Forelimb muscle (tissue), 1 donor: ENCODE data around the gene GPR17. TPM values are rescaled to one million over a fixed set of nuclear protein-coding genes. Genes with fewer than 3 reads are reported as not detected.

Source experiments
- DNase-seq: peaks from one replicate; pipeline ENCODE4 v3.0.0-alpha.2; 2013; ENCODE audit warnings: low read depth
- polyA plus RNA-seq: library from polyadenylated mRNA; unstranded; fragments of 120-200 nt; gene quantifications from one replicate; pipeline ENCODE4 v1.2.1, GENCODE V29; 2013; ENCODE audit not compliant: insufficient read length

Gene GPR17, protein sequence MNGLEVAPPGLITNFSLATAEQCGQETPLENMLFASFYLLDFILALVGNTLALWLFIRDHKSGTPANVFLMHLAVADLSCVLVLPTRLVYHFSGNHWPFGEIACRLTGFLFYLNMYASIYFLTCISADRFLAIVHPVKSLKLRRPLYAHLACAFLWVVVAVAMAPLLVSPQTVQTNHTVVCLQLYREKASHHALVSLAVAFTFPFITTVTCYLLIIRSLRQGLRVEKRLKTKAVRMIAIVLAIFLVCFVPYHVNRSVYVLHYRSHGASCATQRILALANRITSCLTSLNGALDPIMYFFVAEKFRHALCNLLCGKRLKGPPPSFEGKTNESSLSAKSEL
- 2.4 TPM for polyA plus RNA-seq

DNA sequence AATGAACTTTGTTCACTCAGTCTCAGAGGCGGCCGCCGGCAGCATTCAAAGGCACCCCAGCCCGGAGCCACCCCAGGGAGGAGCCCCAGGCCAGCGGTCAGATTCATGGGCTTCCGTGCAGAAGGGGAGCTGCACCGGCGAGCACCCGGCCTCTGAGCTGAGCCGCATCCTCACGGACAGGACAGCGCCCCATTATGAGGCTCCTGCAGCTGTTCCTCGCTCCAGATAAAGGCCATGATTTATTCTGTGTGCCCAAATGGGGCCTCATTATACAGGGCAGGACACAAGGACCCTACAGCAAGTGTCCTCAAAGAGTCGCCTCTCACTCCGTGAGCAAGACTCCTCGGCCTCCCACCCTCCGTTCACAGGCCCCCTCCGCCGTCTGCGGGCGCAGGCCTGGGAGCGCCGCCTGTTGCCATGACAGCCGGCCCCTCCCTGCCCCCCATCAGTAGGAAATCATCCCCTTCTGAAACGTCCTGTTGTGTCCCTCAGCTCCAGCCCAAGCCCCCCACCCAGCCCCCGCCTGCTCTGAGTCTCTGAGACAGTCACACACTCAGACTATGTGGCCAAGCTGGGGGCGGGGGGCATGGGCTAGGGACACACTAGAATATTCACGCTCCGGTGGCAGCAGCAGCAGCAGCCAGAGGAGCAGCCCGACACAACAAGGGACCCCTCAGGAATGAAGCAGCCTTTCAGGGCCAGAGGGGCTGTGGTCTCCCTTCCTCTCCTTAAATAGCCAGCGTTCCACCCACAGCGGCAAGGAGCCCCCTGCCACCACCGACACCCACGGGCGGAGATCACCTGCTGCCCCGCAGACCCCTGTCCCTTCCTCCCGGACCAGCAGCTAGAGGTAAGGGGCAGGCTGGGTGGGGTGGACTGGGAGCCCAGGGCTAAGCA is at the start of gene GPR17:
GPR17 (plus strand) TSS at position 759 of the 897 bp plus-strand sequence. CDS start 4,583 bp downstream, outside the sequence.
- DNase-seq = no peak

DNA sequence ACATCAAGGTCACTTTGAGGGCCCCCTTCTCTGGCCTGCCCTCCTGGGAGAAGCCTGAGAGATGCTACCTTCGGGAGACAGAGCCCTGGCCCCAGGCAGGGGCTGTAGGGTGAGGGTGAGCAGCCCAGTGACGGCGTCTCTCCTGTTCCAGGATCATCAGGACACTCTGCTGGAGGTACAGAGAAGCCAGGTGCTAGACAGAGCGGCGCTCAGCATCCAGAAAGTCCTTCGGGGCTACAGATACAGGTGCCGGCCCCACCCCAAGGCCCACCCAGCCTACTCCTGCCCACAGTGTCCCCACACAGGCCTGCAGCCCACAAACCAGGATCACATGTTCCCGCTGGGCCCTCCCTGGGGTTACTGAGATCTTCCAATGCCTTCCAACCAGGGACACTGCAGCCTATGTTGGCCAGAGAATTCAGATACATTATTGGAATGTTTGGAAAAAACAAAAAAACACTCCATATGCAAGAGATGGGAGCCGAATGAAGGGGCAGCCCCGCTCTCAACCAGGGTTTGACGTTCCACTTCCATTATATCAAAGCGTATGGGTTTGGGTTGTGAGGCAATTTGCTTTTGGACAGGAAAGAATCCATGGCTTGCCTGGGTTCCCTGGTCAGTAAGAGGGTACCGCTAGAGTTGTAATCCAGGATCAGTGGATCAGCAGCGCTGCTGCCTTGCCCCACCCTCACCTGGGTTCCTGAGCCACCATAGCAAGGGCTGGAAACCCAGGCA is 49.5 kb upstream of the GPR17 start:
- no peak for DNase-seq

DNA sequence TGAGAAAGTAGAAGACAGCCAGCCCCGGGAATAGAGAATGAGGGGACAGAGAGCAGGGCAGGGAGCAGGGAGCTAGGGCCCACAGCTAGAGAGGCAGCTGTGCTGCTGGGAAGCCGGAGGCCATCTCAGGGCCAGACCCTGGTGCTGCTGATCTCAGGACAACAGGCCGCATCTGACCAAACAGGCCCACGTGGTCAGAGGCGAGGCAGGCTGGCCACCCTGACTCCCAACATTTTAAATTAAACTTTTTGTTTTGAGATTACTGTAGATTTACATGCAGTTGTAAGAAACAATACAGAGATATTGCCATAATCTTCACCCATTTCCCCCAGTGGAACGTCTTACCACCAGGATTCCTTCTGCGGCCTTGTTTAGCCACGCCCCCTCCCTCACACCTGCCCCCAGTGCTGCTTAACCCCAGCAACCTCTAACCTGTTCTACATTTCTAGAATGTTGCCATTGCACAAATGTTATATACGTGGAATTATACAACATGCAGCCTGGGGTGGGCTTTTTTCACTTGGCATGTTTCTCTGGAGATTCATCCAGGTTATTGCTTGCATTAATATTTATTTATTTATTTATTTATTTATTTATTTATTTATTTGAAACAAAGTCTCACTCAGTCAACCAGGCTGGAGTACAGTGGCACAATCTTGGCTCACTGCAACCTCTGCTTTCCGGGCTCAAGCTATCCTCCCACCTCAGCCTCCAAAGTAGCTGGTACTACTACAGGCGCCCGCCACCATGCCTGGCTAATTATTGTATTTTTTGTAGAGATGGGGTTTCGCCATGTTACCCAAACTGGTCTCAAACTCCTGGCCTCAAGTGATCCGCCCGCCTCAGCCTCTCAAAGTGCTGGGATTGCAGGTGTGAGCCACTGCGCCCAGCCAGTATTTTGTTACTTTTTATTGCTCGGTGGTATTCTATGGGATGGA is 48.6 kb upstream of the GPR17 start:
- no peak for DNase-seq

DNA sequence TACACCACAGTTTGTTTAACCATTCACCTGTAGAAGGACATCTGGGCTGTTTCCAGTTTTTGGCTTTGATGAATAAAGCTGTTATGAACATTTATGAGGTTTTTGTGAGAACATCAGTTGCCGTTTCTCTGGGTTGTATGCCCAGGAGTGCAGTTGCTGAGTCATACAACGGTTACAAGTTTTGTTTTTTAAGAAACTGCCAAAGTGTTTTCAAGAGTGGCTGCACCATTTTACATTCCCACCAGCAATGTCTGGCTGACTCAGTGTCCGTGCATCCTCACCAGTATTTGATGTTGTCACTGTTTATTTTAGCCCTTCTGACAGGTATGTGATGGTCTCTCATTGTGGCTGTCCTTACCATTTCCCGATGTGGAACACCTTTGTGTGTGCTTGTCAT is 48.0 kb upstream of the GPR17 start:
- DNase-seq = no peak

DNA sequence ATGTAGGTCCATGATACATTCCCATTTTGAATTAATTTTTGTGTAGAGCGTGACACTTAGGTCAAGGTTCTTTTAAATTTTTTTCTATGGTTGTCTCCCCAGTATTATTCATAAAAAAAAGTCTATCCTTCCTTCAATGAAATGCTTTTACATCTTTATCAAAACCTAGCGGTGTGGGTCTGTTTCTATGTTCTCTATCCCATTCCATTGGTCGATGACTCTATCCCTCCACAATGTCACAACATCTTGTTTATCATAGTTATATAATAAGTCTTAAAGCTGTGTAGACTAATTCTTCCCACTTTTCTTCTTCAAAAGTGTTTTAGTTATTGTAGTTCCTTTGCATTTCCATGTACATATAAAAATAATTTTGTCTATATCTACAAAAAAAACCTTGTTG is 47.2 kb upstream of the GPR17 start:
- DNase-seq = no peak

DNA sequence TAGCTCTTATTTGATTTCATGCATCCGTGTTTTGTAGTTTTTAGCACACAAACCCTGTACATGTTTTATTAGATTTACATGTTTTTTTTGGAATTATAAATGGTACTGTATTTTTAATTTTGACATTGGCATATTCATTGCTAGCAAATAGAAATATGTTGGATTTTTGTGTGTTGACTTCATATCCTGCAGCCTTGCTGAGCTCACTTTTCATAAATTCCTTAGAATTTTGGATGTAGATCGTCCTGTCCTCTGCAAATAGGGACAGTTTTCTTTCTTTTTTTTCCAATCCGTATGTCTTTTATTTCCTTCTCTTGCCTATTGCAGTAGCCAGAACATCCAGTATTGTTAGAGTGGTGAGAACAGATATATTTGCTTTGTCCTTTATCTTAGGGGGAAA is 46.7 kb upstream of the GPR17 start:
- no peak for DNase-seq

DNA sequence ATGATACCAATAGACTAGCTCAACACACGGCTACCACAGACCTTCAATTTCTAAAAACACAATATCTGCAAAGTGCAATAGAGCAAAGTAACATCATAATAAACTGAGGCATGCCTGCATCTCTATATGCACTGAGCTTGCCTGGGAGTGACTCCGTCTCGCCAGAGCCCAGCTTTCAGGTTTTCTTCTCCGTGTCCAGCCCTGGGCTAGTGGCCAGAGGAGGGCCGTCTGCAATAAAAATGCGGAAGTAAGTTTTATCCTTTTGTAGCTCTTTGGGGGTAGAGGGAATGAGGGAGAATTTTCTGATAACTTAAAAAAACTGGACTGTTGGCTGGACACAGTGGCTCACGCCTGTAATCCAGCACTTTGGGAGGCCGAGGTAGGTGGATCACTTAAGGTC is 41.0 kb upstream of the GPR17 start:
- DNase-seq = no peak

DNA sequence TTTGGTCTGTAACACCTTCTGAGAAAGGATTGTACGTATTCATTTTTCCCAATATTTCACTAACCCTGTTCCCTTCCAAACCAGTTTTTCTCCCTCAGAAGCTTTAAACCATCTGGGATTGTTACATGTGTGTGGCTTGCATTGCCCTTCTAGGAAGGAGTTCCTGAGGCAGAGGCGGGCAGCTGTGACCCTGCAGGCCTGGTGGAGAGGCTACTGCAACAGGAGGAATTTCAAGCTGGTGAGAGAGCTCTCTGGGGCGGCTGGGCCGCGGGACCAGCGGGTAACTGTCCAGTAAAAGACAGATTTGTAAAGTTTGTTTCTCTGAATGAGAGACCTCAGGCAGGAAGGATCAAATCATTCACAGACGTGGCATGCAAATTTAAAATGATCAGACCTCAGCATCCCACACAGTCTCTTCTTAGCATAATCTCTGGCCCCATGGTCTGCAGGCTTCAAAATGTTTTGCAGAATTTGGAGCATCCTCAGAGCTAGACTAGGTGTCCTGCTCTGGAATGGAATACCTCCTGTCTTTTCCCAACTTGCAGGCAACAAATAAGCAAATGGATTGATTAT is 40.2 kb upstream of the GPR17 start:
- no peak for DNase-seq

DNA sequence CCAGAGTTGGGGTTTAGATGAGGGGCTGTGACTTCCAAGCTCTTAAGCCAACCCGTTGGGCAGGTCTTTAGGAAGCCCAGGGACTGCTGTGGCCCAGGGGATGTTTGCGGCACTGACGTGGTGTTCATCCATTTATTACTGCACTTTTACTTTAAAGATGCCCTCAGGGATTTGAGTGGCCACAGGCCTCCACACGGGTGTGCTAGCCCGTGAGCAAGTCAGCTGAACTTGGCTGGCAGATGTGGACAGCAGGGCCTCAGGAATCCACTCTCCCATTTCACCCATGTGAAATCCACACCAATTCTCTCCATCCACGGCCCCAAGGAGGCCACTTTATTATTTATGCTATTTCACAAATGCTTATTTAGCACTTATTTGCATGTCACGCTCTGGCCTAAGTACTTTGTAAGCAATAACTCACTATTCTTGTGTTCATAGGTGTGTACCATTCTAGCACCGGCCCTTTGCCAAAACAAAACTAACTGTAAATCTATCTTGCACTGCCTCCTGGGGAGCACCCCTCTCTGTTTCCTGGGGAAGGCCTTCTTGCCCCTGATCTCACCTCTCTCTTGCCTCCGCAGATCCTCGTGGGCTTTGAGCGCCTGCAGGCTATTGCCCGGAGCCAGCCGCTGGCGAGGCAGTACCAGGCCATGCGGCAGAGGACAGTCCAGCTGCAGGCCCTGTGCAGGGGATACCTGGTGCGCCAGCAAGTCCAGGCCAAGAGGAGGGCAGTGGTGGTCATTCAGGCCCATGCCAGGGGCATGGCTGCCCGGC is 39.1 kb upstream of the GPR17 start:
- DNase-seq = no peak

DNA sequence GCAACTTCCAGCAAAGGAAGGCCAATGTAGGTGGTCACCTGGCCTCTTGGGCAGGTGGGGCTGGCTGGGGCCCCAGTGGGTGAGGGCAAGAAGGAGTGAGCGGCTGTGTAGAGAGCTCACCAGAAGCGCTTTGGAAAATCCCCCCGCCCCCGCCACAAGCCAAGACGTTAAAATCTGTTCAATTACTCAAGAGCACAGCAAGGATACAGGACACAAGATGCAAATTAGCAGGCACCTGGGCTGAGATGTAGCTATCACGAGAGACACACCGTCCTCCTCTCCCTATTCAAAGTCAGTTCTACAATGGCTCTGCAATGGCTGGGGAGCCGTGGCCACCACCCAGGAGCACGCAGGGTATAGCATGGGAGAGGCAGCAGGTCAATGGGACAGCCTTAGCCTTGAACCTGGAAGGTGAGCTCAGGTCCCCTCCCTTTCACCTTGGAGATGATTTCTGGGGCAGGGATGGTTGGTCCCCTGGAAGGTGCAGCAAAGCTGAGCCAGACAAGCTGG is 38.5 kb upstream of the GPR17 start:
- DNase-seq = no peak

DNA sequence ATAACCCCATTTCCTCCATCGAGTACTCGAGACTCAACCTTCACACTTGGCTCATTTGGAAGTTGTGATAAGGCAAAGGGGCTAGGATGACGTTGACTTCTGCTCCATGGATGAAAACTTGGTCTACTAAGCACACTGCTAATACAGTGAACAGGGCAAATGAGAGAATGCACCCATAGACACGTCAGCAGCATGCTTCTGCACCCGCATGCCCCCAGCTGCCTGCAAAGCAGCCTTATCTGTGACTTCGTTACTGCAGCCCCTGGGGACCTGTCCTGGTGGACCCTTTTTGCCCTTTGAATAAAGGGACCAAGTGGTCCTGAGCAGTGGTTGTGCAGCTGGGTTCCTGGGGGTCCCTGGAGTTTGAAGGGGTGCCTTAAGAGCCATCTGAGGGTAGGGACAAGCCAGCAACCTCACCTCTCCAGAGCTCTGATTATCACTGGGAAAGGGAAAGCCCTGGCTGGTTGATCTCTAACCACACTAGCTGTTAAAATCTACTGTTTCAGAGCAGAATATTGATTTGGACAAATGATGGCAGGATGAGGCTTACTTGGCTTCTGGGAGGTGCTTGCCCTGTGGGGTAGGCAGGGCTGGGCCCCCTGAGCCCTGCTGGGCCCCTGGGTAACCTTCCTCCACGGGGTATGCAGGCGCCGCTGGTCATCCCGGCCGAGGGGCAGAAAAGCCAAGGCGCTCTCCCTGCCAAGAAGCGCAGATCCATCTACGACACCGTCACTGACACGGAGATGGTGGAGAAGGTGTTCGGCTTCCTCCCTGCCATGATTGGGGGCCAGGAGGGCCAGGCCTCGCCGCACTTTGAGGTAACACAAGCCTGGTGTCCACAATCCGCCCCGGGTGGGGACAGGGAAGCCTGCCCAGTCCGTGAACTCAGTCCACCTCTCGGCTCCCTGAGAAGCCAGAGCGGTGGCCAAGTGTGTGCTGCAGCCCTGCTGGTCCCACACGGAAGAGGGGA is 37.6 kb upstream of the GPR17 start:
- no peak for DNase-seq

DNA sequence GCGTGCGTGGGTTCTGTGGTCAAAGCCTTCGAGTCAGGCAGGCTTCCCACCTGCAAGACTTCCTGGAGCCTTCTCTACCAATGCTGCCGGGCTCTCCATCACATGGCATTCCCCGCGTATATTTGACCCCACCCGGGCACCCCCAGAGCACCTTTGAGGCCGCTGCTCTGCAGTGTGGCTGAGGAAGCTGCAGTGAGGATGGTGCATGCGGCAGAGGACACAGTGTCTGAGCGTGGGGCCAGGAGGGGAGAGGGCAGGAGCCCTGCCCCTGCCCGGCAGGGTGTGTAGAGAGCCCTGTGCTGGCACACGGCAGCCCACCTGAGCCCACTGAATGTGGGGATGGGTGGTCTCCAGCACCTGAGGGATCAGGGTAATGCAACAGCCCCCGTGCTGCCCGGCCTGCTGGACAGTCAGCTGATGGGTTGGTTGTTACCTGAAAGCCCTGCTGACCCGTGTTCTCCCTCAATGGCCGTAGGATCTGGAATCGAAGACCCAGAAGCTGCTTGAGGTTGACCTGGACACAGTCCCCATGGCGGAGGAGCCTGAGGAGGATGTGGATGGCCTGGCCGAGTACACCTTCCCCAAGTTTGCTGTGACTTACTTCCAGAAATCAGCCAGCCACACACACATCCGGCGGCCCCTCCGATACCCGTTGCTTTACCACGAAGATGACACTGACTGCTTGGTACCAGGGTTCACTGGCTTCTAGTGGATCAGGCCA is 36.8 kb upstream of the GPR17 start:
- no peak for DNase-seq

DNA sequence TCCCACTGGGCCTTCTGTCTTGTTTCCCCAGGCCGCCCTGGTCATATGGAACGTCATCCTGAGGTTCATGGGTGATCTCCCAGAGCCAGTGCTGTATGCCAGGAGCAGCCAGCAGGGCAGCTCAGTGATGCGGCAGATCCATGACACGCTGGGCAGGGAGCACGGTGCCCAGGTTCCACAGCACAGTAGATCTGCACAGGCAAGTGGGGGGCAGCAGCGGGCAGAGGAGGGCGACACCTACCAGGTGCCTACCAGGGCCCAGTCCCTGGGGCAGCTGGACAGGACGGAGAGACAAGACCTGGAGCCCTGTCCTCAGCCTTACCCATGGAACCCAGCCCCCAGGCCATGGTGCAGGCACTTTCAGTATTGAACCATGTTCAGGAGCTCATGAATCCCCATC is 36.1 kb upstream of the GPR17 start:
- no peak for DNase-seq

DNA sequence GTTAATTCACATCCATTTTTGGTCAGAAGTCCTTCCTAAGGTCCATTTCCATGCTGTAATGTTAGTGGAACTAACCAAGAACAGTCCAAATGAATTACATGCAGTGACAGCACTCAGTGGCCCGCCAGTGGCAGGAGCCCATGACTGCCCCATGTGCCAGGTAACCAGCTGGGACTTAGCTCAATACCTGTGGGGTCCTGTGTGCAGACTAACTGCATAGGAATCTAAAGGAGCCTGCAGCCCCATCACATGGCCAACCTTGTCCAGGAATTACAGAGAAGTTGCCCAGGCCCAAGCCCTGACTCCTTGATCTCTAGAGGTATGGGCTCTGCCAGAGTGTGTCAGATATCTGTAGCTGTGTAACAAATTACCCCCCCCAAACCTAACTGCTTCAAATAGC is 35.4 kb upstream of the GPR17 start:
- DNase-seq = no peak

DNA sequence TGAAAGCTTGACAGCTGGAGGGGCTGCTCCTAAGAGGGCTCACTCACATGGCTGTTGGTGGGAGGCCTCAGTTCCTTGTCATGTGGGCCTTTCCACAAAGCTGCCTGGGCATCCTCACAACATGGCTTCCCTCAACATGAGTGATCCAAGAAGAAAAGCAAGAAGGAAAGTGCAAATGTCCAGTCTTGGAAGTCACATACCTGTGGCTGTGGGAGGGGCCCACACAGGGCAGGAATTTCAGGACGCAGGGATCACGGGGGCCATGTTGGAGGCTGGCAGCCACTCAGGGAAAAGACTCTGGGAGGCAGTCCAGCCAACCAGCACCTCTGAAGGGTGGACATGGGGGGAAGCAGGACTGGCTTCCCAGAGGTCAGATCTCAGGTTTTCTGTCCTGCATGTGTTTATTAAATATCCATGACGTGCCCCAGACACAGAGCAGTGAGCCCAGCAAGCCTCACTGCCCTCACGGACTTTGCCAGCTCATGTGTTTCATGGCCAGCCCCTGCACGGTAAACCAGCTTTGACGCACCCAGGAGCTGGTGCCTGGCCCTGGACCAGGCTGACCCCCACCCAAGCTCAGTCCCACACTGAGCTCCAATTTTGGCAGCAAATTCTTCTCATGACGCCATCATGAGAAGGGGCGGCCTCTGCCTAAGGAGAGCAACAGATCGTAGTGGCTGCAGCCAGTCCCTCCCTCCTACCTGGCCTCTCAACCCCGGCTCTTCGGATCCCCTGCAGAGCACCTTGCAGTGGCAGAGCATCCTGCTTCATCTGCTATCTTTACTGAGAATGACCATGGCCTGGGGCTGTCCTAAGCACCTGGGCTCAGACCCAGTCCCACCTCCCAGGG is 34.7 kb upstream of the GPR17 start:
- no peak for DNase-seq

DNA sequence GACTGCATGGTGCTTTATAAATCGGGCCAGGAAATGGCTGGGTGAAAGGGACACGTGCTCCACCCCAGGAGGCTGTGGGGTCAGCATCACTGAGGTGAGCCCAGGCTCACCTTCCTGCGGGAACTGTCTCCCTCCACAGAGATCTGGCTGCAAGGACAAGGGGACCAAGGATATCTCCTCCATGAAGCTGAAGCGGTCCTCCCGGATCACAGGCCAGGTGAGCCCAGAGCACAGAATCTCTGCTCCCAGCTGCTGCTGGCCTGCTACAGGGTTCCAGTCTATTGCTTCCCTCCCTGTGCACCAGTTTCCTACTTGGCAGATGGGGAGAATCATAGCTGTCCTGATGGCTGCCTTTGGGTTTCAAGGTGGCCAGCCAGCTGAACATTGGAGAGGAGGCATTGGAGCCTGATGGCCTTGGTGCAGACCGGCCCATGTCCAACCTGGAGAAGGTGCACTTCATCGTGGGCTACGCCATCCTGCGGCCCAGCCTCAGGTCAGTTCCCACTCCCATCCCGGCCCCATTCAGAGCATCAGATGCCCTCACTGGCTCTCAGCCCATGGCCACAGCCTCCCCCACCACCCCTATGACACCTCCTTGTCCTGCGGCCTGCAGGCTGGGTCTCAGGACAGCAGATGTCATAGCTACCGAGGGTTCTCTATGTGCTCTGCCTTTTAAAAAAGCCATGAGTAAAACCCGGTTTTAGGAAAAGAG is 33.7 kb upstream of the GPR17 start:
- no peak for DNase-seq
